ENCODE data around the gene CCM2.

CCM2 gene

GRCh38 chr7:45070254-45070642 is 70.2 kb downstream of the CCM2 start:
- DNase-seq: no peak

- DNase-seq: no peak
Measured at GRCh38 chr7:45071528-45071927, 71.5 kb downstream of the CCM2 start.

GRCh38 chr7:45072131-45073030 is 72.4 kb downstream of the CCM2 start:
- DNase-seq: no peak

- no peak for DNase-seq
Measured at GRCh38 chr7:45073031-45073785, 73.2 kb downstream of the CCM2 start.

GRCh38 chr7:45073786-45074527 is 74.0 kb downstream of the CCM2 start:
- DNase-seq: no peak

GRCh38 chr7:45074528-45075354 is 74.7 kb downstream of the CCM2 start:
- DNase-seq: no peak

GRCh38 chr7:45075355-45075644 is 75.3 kb downstream of the CCM2 start:
- no peak for DNase-seq

GRCh38 chr7:45075871-45076796 is 76.1 kb downstream of the CCM2 start:
- no peak for DNase-seq

- DNase-seq: no peak
Measured at GRCh38 chr7:45076946-45077345, 76.9 kb downstream of the CCM2 start.

- no peak for DNase-seq
Measured at GRCh38 chr7:45077579-45077978, 77.6 kb downstream of the CCM2 start.

- no peak for DNase-seq
Measured at GRCh38 chr7:45078125-45078681, 78.2 kb downstream of the CCM2 start.

- DNase-seq: no peak
Measured at GRCh38 chr7:45080265-45080957, 80.4 kb downstream of the CCM2 start.

- no peak for DNase-seq
Measured at GRCh38 chr7:45080958-45081669, 81.1 kb downstream of the CCM2 start.

GRCh38 chr7:45081670-45081974 is 81.6 kb downstream of the CCM2 start:
- no peak for DNase-seq

- no peak for DNase-seq
Measured at GRCh38 chr7:45082031-45082830, 82.2 kb downstream of the CCM2 start.

- no peak for DNase-seq
Measured at GRCh38 chr7:45082831-45083331, 82.9 kb downstream of the CCM2 start.

GRCh38 chr7:45084336-45084735 is 84.3 kb downstream of the CCM2 start:
- no peak for DNase-seq

GRCh38 chr7:45084901-45085618 is 85.1 kb downstream of the CCM2 start:
- DNase-seq: no peak

Measured in NCI-H2029 (cell line).